GM12892 (cell line): ENCODE measurements around the gene TRIM17.

ENCODE experiments used
- POLR2AphosphoS5 ChIP-seq: IDR thresholded peaks from 2 replicates; pipeline ENCODE4 v1.6.1; 2011; ENCODE audit warnings: low read depth, low read length, control low read depth
- TAF1 ChIP-seq: IDR thresholded peaks from 2 replicates; pipeline ENCODE4 v1.6.1; 2011; ENCODE audit warnings: low read depth, mild to moderate bottlenecking, control low read depth, low read length, borderline replicate concordance

DNA sequence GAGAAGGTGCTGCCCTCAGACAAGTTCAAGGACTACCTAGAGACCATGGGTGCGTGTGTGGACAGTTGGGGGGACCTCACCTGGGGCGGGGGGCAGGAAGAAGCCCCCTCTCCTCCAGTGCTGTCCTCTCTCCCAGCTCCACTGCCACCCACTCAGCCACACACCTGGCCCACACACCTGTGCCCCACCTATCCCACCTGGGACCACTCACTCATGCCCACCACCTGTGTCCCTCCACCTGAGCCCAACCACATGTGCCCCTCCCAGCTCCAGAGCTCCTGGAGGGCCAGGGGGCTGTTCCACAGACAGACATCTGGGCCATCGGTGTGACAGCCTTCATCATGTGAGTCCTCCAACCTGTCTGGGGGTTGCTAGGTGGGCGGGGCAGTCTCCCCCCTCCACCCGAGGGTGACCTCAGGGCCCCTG lies 39.0 kb downstream of the TRIM17 start:
- TF ChIP-seq POLR2AphosphoS5 (no peak), TAF1 (no peak)
